Right renal pelvis (tissue), 4 donors: ENCODE data around the gene FAM120C. TPM values are rescaled to one million over a fixed set of nuclear protein-coding genes. Genes with fewer than 3 reads are reported as not detected.
A peak's percentile ranks its signal among the peaks of the same experiment; 100 is the strongest.

Source experiments
- DNase-seq, 4 donors: peaks; one replicate each; pipeline ENCODE4 v3.0.0-alpha.2; 2013; ENCODE audit warnings: low read depth in 4 of 4, low spot score in 3 of 4, missing footprints in 1 of 4
- polyA plus RNA-seq, 4 donors: library from polyadenylated mRNA; unstranded; fragments of 120-200 nt; gene quantifications; one replicate each; pipeline ENCODE4 v1.2.1, GENCODE V29; 2013; ENCODE audit not compliant: insufficient read length in 4 of 4

The FAM120C gene
- polyA plus RNA-seq, 4 donors = 8.9 to 11.4 (median 9.7) TPM

DNA sequence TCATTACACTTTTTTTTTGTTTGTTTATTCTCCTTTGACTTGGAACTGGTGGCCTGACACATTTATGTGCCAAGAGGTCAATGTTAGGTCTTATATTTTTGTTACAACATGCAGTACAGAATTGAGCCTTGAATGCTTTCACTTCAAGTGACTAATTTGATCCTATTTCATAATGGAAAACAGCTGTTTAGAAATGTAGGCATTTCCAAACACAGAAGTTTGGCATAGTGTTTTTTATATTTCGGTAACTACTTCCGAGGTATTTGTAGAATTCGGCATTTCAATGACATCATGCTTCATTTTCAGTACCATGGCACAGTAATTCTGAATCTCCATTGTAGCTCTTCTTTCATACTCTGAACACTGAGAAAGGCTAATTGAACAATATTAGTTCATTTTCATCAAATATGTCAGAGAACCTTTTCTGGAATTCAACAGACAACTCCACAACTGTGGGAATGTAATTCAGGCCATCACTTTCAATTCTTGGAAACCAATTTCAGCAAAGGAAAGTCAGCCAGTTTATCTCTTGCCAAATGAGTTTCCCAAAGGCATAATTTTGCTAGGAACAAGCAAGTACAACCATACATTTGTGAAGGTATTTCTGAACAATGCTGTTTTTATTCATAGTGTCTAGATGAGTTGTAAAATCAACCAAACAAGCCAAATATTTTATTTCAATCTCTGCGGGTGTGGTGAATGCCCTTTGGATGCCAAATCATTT lies 11.4 kb downstream of the FAM120C start:
- DNase-seq = no peak

- DNase-seq = no peak
Observed at GRCh38 chrX:54171091-54171490, 12.0 kb downstream of the FAM120C start.

GRCh38 chrX:54166915-54167314 lies 16.1 kb downstream of the FAM120C start:
- no peak for DNase-seq

- DNase-seq = no peak
Observed at GRCh38 chrX:54157561-54157960, 25.5 kb downstream of the FAM120C start.

GRCh38 chrX:54134269-54134668 lies 48.8 kb downstream of the FAM120C start:
- no peak for DNase-seq

DNA sequence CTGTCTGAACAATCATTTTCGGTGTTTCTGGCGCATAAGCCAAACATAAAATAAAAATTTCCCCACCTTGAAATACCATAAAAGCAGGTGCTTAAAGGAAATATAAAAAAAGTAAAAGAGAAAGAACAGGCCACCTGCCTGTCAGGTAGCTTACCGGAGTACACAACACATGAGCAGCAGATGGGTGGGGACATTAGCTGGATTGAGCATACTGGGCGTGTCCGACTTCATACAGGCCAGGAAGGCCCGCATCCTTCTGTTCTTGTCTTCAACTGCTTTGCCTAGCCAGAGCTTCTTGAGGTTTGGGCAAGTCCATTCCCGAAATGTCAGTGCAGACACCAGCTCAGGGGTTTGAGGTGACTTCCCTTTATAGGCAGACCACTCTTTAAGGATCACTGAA lies 66.7 kb downstream of the FAM120C start:
- DNase-seq = no peak

DNA sequence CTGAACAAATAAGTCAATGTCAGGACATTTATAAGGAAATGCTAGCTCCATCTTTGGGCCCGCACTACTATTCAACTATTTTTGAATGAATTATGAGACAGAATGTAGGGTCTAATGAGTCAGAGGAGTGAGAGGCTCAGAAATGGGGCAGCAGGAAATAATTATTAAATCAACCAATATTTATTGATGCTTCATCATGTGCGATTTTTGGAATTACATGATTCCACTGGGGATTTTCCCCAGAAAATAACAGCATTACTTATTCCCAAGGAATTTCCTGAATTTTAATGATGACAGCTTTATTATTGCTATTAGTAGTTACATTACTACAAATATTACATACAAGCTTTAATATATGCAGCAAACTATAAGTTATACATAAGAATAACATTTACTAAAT lies 89.5 kb downstream of the FAM120C start:
- DNase-seq = no peak

DNA sequence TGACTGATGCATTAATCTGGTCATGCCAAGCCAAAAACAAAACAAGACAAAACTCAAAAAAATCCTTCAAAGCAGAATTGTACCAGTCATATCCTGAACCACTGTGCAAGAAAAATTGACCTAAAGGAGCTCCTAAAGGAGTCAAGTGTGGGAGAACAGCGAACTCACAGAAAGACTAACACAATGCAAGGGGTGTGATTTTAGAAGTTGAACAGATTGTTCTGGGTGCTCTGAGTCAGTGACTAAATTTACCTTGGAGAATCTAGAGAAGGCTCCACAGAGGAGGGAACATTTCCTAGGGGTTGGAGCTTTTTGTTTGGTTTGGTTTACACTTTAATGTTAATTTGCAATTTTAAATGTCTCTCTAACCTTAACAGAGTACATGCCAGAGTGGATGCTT lies 89.9 kb downstream of the FAM120C start:
- no peak for DNase-seq

DNA sequence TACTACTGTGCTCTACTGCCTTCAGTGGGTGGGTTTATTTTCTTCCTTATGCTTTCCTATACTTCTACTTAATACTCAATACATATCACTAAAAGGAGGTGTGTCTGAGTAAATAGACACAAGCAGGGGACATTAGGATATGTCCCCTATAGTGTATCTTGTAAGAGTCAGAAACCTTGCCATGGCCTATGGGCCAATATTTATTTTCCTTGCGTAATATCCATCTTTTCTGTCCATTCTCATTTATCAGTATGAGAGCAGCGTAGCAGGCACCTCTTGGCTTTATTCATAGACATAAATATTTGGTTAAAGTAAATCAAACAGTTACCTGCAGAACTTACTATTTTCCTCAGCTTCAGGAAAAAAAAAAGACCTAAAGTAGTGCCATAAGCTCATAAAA lies 92.2 kb downstream of the FAM120C start:
- no peak for DNase-seq

- no peak for DNase-seq
Observed at GRCh38 chrX:54089191-54089590, 93.9 kb downstream of the FAM120C start.

DNA sequence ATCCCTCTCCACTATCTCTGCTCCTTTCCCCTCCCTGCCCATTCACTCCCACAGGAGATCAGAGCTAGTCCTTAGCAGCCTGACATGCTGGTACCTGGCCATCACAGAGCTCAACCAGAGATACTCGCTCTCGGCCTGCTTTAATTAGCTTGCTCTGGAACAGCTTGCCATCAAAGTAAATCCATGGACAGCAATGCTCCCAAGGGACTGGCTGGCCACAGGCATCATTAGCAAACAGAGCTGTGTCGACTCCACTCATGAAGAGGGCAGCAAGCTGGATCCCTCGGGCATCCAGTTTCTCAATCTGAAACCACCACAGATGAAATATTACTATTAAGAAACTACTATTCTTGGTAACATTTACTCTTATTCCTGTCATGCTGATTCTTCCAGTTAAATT lies 95.4 kb downstream of the FAM120C start:
- no peak for DNase-seq

- no peak for DNase-seq
Observed at GRCh38 chrX:54085666-54086065, 97.4 kb downstream of the FAM120C start.

DNA sequence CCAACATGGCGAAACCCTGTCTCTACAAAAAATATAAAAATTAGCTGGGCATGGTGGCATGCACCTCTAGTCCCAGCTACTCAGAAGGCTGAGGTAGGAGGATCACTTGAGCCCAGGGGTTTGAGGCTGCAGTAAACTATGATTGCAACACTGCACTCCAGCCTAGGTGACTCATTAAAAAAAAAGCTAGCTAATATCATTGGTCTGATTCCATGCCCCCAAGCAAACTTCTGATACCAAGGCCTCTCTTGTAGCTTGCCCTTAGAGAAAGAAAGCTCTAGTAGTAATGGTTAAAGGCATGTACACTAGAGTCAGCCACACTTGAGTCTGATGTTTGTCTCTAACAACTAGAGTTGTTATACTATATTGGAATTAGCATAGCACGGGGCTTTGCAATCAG lies 106.2 kb downstream of the FAM120C start:
- no peak for DNase-seq

DNA sequence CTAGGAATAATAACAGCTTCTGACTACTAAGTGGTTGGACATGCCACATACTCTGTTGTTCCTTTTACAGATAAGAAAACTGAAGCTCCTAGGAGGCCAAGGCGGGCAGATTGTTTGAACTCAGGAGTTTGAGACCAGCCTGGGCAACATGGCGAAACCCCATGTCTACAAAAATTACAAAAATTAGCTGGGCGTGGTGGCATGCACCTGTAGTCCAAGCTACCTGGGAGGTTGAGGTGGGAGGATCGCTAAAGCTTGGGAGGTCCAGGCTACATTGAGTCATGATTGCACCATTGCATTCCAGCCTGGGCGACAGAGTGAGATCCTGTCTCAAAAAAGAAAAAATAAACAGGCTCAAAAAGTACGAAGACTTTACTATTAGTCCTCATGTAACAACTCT lies 108.2 kb downstream of the FAM120C start:
- no peak for DNase-seq

DNA sequence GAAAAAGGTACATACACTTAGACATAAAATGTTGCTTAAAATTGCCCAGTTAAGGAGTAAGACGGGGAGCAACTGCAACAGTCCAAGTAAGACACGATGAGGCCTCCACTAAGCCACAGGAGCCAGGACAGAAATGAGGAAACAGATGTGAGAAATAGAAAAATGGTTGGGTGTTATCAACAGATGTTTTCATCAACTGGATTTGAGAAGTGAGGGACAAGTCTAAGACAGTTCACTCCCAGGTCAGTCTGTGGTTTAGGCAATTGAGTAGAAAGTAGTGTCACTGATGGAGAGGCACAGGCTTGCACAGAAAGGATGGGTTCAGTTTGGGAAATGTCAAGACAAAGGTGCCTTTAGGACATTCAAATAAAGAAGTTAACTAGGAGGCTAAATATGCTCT lies 115.3 kb downstream of the FAM120C start:
- DNase-seq = no peak

GRCh38 chrX:54066841-54067240 lies 116.2 kb downstream of the FAM120C start:
- no peak for DNase-seq

DNA sequence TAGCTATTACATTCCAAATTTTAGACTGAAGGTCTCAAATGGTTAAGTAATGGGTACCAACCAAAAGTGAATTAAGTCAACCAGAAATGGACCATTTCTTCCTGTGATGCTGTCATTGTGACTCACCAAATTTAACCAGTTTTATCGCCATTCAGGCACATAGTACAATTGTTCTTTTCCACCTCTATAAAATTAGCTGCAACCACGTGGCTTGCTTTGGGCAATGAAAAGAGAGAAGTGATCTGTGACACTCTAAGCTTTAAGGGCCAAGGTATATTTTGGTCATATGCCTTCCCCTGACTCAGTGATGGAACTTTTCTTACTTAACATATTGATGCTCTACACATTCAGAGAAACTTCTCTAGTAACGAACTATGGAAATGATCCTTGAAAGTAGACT lies 118.5 kb downstream of the FAM120C start:
- no peak for DNase-seq

DNA sequence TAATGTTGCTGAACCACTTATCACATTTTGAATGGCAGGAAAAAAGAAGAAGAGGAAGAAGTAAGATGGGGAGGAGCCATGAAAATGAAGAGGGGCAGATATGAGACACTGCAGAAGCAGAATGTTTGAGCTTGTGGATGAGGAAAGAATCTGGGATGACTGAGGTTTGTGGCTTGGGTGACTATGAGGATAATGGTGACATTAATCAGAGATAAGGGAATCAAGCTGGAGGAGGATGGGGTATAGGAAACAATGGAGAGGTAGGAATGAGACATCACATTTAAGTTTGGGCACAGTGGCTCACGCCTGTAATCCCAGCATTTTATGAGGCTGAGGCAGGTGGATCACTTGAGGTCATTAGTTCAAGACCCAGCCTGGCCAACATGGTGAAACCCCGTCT lies 119.7 kb downstream of the FAM120C start:
- DNase-seq = no peak

GRCh38 chrX:54049801-54050200 lies 133.3 kb downstream of the FAM120C start:
- DNase-seq = no peak

- no peak for DNase-seq
Observed at GRCh38 chrX:54048412-54048811, 134.6 kb downstream of the FAM120C start.

DNA sequence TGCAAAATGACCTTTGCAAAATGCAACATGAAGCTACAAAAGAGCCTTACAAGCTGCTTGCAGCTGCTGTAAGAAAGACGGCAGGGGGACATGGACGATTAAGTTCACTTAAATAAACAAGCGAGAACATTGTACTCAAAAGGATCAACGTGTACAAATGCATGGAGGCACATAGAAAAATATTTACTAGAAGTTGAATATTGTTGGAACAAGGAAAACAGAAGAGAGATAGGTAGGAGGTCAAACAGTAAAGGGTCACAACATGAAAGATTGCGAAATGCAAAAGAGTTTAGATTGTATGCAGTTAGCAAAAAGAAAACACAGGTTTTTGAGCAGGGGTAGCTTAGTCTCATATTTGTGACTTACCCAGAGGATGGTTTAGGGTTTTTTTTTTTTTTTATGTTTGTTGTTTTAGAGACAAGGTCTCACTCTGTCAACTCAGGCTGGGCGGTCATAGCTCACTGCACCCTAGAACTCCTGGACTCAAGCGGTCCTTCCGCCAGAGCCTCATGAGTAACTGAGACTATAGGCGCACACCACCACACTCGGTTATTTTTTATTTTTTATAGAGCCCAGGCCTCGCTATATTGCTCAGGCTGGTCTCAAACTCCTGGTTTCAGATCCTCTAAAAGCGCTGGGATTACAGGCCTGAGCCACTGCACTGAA lies 137.4 kb downstream of the FAM120C start:
- DNase-seq = peak in 2 of 4 donors; percentile 1 to 12

DNA sequence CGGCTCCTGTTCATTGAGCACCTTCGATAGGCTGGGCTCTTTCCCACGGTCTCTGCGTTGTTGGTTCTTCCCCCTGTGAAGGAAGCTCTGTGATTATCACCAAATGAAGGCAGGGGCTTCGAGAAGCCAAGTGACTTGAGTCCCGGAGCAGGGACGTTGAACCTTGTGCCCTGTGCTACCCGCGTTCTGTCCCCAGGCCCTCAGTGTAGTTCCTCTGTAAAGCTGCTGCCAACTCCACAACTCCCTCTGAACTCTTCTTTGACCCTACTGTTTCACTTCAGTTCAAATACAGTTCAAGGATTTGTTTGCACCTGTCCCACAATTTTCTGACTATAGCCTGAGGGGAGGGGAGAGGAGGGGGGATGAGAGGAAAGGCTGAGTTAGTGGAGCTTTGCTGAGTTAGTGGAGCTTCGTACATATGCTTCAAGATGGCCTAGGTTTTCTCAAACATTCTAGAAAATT lies 138.1 kb downstream of the FAM120C start:
- DNase-seq = peak in 1 of 4 donors; percentile 41
